Panc1 (cell line): ENCODE results near the gene SMOC2. TPM values are rescaled to one million over a fixed set of nuclear protein-coding genes. Genes with fewer than 3 reads are reported as not detected.

Experiments
- ATAC-seq: fragments of 200-7000 bp; cut with Tn5 transposase; 2 replicates; pipeline ENCODE4 v1.9.1; 2020; ENCODE audit warnings: mild to moderate bottlenecking, moderate library complexity
- BruUV-seq: library from RNA; stranded (reverse); fragments of 400-500 nt; replicated peaks from 2 replicates; lab custom pipeline; 2021; lab: Mats Ljungman, UMichigan
- CTCF ChIA-PET: fragments of 300-600 bp; sonication (Branson Sonifier 250); formaldehyde crosslinking; loops from one replicate; lab custom pipeline; 2022; ENCODE audit warnings: antibody characterized with exemption; lab: Charles Lee
- POLR2A ChIA-PET: fragments of 300-600 bp; sonication (Branson Sonifier 250); formaldehyde crosslinking; loops from one replicate; lab custom pipeline; 2022; ENCODE audit warnings: antibody characterized with exemption; lab: Charles Lee
- DNase-seq: peaks from one replicate; pipeline ENCODE4 v3.0.0-alpha.2; 2010; ENCODE audit warnings: low read depth, low spot score
- H3K27ac ChIP-seq: 2 replicates; pipeline ENCODE4 v1.5.1; 2011; ENCODE audit warnings: mild to moderate bottlenecking, low read length, inconsistent platforms
- H3K27me3 ChIP-seq: fragments of 200-500 bp; sonication (Bioruptor generic); 2 replicates; pipeline ENCODE4 v1.6.0; 2014; ENCODE audit warnings: low read length, inconsistent platforms; ENCODE audit not compliant: control insufficient read depth, insufficient read depth
- H3K36me3 ChIP-seq: fragments of 200-500 bp; sonication (Bioruptor generic); 2 replicates; pipeline ENCODE4 v1.5.1; 2014; ENCODE audit warnings: inconsistent platforms, mild to moderate bottlenecking, low read length, moderate library complexity; ENCODE audit not compliant: control insufficient read depth, insufficient read depth
- H3K4me1 ChIP-seq: 2 replicates; pipeline ENCODE4 v1.5.1; 2011; ENCODE audit warnings: inconsistent platforms, mild to moderate bottlenecking, low read length, moderate library complexity; ENCODE audit not compliant: control insufficient read depth, insufficient read depth
- H3K4me3 ChIP-seq, 2 experiments: 2 replicates each; pipeline ENCODE4 v1.5.1; 2011 to 2012; ENCODE audit warnings: low read depth in 2 of 2, low read length in 2 of 2, mild to moderate bottlenecking in 2 of 2, inconsistent platforms in 1 of 2, moderate library complexity in 1 of 2
- H3K9me3 ChIP-seq: fragments of 200-500 bp; sonication (Bioruptor generic); 2 replicates; pipeline ENCODE4 v1.5.1; 2014; ENCODE audit warnings: low read depth, mild to moderate bottlenecking, inconsistent platforms, low read length, moderate library complexity; ENCODE audit not compliant: control insufficient read depth, insufficient read depth
- CTCF ChIP-seq: fragments of 450-650 bp; IDR thresholded peaks from 2 replicates; pipeline ENCODE4 v1.5.1; 2017; ENCODE audit warnings: mild to moderate bottlenecking
- POLR2AphosphoS5 ChIP-seq: IDR thresholded peaks from 2 replicates; pipeline ENCODE4 v1.6.1; 2012; ENCODE audit warnings: mild to moderate bottlenecking, low read depth, low read length, moderate library complexity
- SIN3A ChIP-seq: IDR thresholded peaks from 2 replicates; pipeline ENCODE4 v1.6.1; 2012; ENCODE audit warnings: low read depth, mild to moderate bottlenecking, low read length, moderate library complexity, borderline replicate concordance; ENCODE audit not compliant: insufficient read depth
- TCF7L2 ChIP-seq: IDR thresholded peaks from 2 replicates; pipeline ENCODE4 v1.6.1; 2011; ENCODE audit warnings: mild to moderate bottlenecking, low read depth, low read length, inconsistent platforms
- in situ Hi-C: cut with HindIII; loops from 2 replicates; pipeline ENCODE4 v1.10.0; 2016; ENCODE audit warnings: low sequenced_read_pairs, low pct_unique_long_range_greater_than_20kb
- intact Hi-C: fragments of 100-400 bp; cut with micrococcal nuclease; formaldehyde crosslinking; loops from one replicate; pipeline ENCODE4 v1.10.0; 2022; ENCODE audit not compliant: unreplicated experiment
- total RNA-seq: library from RNA; stranded (reverse); gene quantifications from one replicate; pipeline ENCODE4 v1.2.1, GENCODE V29; 2021; ENCODE audit not compliant: unreplicated experiment
- TF ChIP-seq, protein P1 (sequence below), 2 experiments: IDR thresholded peaks; 2 replicates each; pipeline ENCODE4 v1.6.1; 2011 to 2012; ENCODE audit warnings: low read depth in 2 of 2, control low read depth in 1 of 2, low read length in 1 of 2, mild to moderate bottlenecking in 1 of 2, moderate library complexity in 1 of 2; ENCODE audit not compliant: insufficient read depth in 1 of 2

SMOC2 gene
- total RNA-seq, 1 experiment from 2014 or later = 0.13 TPM

DNA sequence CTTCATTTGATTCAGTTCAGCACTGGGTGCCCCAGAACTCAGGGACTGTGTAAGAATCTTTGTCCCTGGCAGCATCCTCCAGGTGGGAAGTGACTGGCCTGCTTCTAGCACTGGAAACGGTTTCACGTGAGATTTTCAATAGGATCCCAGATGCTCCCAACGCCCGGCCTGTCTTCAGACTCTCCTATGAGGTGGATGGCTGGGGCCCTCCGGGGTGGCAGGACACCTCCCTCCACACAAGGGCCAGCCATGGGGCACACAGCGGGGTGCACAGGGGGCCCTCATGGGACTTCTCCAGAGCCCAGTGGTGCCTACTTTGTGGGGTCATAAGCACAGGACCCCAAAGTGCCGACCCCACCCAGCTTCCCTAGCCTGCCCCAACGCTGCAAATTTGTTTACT is 72.8 kb downstream of the SMOC2 start:
- CTCF ChIA-PET = no interaction called here
- in situ Hi-C loops (no loop called here), intact Hi-C loops (no loop called here)
- DNase-seq = no peak
- no peak overlapping the region for H3K27ac ChIP-seq
- H3K4me3 ChIP-seq = no peak overlapping the region
- H3K27me3 ChIP-seq = peaks cover 37% of the 10 kb centered on the region
- no peaks in the 10 kb centered on the region for H3K4me1 ChIP-seq
- POLR2A ChIA-PET = no interaction called here
- no peaks in the 10 kb centered on the region for H3K9me3 ChIP-seq
- TF ChIP-seq SIN3A (no peak), CTCF (no peak), POLR2AphosphoS5 (no peak), TCF7L2 (no peak)
- TF ChIP-seq, protein P1, sequence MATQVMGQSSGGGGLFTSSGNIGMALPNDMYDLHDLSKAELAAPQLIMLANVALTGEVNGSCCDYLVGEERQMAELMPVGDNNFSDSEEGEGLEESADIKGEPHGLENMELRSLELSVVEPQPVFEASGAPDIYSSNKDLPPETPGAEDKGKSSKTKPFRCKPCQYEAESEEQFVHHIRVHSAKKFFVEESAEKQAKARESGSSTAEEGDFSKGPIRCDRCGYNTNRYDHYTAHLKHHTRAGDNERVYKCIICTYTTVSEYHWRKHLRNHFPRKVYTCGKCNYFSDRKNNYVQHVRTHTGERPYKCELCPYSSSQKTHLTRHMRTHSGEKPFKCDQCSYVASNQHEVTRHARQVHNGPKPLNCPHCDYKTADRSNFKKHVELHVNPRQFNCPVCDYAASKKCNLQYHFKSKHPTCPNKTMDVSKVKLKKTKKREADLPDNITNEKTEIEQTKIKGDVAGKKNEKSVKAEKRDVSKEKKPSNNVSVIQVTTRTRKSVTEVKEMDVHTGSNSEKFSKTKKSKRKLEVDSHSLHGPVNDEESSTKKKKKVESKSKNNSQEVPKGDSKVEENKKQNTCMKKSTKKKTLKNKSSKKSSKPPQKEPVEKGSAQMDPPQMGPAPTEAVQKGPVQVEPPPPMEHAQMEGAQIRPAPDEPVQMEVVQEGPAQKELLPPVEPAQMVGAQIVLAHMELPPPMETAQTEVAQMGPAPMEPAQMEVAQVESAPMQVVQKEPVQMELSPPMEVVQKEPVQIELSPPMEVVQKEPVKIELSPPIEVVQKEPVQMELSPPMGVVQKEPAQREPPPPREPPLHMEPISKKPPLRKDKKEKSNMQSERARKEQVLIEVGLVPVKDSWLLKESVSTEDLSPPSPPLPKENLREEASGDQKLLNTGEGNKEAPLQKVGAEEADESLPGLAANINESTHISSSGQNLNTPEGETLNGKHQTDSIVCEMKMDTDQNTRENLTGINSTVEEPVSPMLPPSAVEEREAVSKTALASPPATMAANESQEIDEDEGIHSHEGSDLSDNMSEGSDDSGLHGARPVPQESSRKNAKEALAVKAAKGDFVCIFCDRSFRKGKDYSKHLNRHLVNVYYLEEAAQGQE (IDR thresholded peaks at IDR 0.05; ENCODE audit: insufficient read depth in 1 of 2, low read depth in 2 of 2, low read length in 1 of 2) = no peak
- no peak for ATAC-seq
- no TSS peak for BruUV-seq
- no peaks in the 10 kb centered on the region for H3K36me3 ChIP-seq

- no TSS peak for BruUV-seq
- H3K27me3 ChIP-seq = peaks cover 33% of the 10 kb centered on the region
- no peaks in the 10 kb centered on the region for H3K36me3 ChIP-seq
- TF ChIP-seq, protein P1 (IDR thresholded peaks at IDR 0.05; ENCODE audit: insufficient read depth in 1 of 2, low read depth in 2 of 2, low read length in 1 of 2) = no peak
- TF ChIP-seq TCF7L2 = no peak
- no peak for TF ChIP-seq SIN3A
- no peak for TF ChIP-seq POLR2AphosphoS5
- no peak for TF ChIP-seq CTCF
- ChIA-PET CTCF (no interaction called here), POLR2A (no interaction called here)
- ATAC-seq = no peak
- no peak for DNase-seq
- H3K9me3 ChIP-seq = no peaks in the 10 kb centered on the region
- H3K27ac ChIP-seq = no peak overlapping the region
- H3K4me3 ChIP-seq = no peak overlapping the region
- no peaks in the 10 kb centered on the region for H3K4me1 ChIP-seq
- intact Hi-C loops (no loop called here), in situ Hi-C loops (no loop called here)
Observed at GRCh38 chr6:168514216-168514615, 73.2 kb downstream of the SMOC2 start.
